WTC11 (cell line): ENCODE data around the gene GLS. TPM values are rescaled to one million over a fixed set of nuclear protein-coding genes. Genes with fewer than 3 reads are reported as not detected.
A peak's percentile ranks its signal among the peaks of the same experiment; 100 is the strongest.

Experiments
- ATAC-seq: fragments of 200-7000 bp; cut with Tn5 transposase; 2 replicates; pipeline ENCODE4 v1.10.0; 2021; ENCODE audit warnings: mild to moderate bottlenecking, moderate library complexity
- CTCF ChIA-PET: fragments of 300-600 bp; sonication (Branson Sonifier 250); formaldehyde crosslinking; loops from one replicate; lab custom pipeline; 2021; ENCODE audit warnings: antibody characterized with exemption; lab: Charles Lee
- POLR2A ChIA-PET: fragments of 350-600 bp; sonication (Branson Sonifier 250); formaldehyde crosslinking; loops from one replicate; lab custom pipeline; 2021; ENCODE audit warnings: antibody characterized with exemption; lab: Charles Lee
- DNase-seq: peaks from one replicate; pipeline ENCODE4 v3.0.0; 2021; ENCODE audit warnings: low spot score
- H3K27ac Mint-ChIP-seq: 2 replicates; pipeline ENCODE4 v1.8.0; 2021; ENCODE audit warnings: mixed read lengths
- H3K27me3 Mint-ChIP-seq: 2 replicates; pipeline ENCODE4 v1.8.0; 2021; ENCODE audit warnings: low read depth, mild to moderate bottlenecking, moderate library complexity, mixed read lengths
- H3K36me3 Mint-ChIP-seq: 2 replicates; pipeline ENCODE4 v1.8.0; 2021; ENCODE audit warnings: mixed read lengths
- H3K4me1 Mint-ChIP-seq: 2 replicates; pipeline ENCODE4 v1.8.0; 2022; ENCODE audit warnings: mixed read lengths
- H3K4me3 Mint-ChIP-seq: 2 replicates; pipeline ENCODE4 v1.8.0; 2021; ENCODE audit warnings: mild to moderate bottlenecking, moderate library complexity, mixed read lengths
- H3K9me3 Mint-ChIP-seq: 2 replicates; pipeline ENCODE4 v1.8.0; 2021; ENCODE audit warnings: mixed read lengths
- CREB1 ChIP-seq: sonication (generic); formaldehyde crosslinking; IDR thresholded peaks from 2 replicates; pipeline ENCODE4 v1.8.0; 2023; ENCODE audit warnings: mild to moderate bottlenecking, missing genetic modification reagents
- E2F1 ChIP-seq: sonication (generic); formaldehyde crosslinking; IDR thresholded peaks from 2 replicates; pipeline ENCODE4 v1.8.0; 2022; ENCODE audit warnings: mild to moderate bottlenecking, missing genetic modification reagents
- E2F5 ChIP-seq: sonication (generic); formaldehyde crosslinking; IDR thresholded peaks from 2 replicates; pipeline ENCODE4 v1.8.1; 2022; ENCODE audit warnings: mild to moderate bottlenecking, moderate library complexity, missing genetic modification reagents
- ETV6 ChIP-seq: sonication (generic); formaldehyde crosslinking; IDR thresholded peaks from 2 replicates; pipeline ENCODE4 v1.8.1; 2022; ENCODE audit warnings: mild to moderate bottlenecking, missing genetic modification reagents
- FOXJ3 ChIP-seq: sonication (generic); formaldehyde crosslinking; IDR thresholded peaks from 2 replicates; pipeline ENCODE4 v1.9.0; 2021; ENCODE audit warnings: missing genetic modification reagents, mild to moderate bottlenecking, borderline replicate concordance
- GTF2I ChIP-seq: fragments of 250-450 bp; sonication (Bioruptor Pico); conservative IDR thresholded peaks from 2 replicates; pipeline ENCODE4 v1.4.0; 2021; ENCODE audit warnings: mild to moderate bottlenecking
- HMGA2 ChIP-seq: fragments of 250-450 bp; sonication (Bioruptor Pico); IDR thresholded peaks from 2 replicates; pipeline ENCODE4 v1.4.0; 2021; ENCODE audit warnings: mild to moderate bottlenecking, moderate library complexity
- IRF1 ChIP-seq: sonication (generic); formaldehyde crosslinking; IDR thresholded peaks from 2 replicates; pipeline ENCODE4 v1.8.0; 2023; ENCODE audit warnings: missing genetic modification reagents
- IRF2 ChIP-seq: sonication (generic); formaldehyde crosslinking; IDR thresholded peaks from 2 replicates; pipeline ENCODE4 v1.8.0; 2022; ENCODE audit warnings: low read depth, missing genetic modification reagents, borderline replicate concordance
- JAZF1 ChIP-seq: fragments of 250-450 bp; sonication (Bioruptor Pico); IDR thresholded peaks from 2 replicates; pipeline ENCODE4 v1.9.0; 2021; ENCODE audit warnings: moderate library complexity, mild to moderate bottlenecking, inconsistent platforms
- MXD4 ChIP-seq: fragments of 250-450 bp; sonication (Bioruptor Pico); IDR thresholded peaks from 2 replicates; pipeline ENCODE4 v1.8.0; 2021; ENCODE audit warnings: mild to moderate bottlenecking, moderate library complexity, borderline replicate concordance
- NFATC4 ChIP-seq: fragments of 250-450 bp; sonication (Bioruptor Pico); IDR thresholded peaks from 2 replicates; pipeline ENCODE4 v1.9.0; 2021; ENCODE audit warnings: mild to moderate bottlenecking
- NR1H2 ChIP-seq: sonication (generic); formaldehyde crosslinking; IDR thresholded peaks from 2 replicates; pipeline ENCODE4 v1.9.0; 2021; ENCODE audit warnings: mild to moderate bottlenecking, moderate library complexity, missing genetic modification reagents
- ZBTB21 ChIP-seq: sonication (generic); formaldehyde crosslinking; IDR thresholded peaks from 2 replicates; pipeline ENCODE4 v1.8.1; 2023; ENCODE audit warnings: mild to moderate bottlenecking, missing genetic modification reagents, borderline replicate concordance
- ZNF121 ChIP-seq: sonication (generic); formaldehyde crosslinking; IDR thresholded peaks from 2 replicates; pipeline ENCODE4 v1.8.0; 2023; ENCODE audit warnings: missing genetic modification reagents
- ZNF512 ChIP-seq: sonication (generic); formaldehyde crosslinking; IDR thresholded peaks from 2 replicates; pipeline ENCODE4 v1.8.1; 2022; ENCODE audit warnings: missing genetic modification reagents, borderline replicate concordance
- total RNA-seq: library from RNA; stranded (reverse); gene quantifications from 3 replicates; pipeline ENCODE4 v1.2.3, GENCODE V29; 2021
- TF ChIP-seq, protein P1 (sequence below): sonication (generic); formaldehyde crosslinking; IDR thresholded peaks from 2 replicates; pipeline ENCODE4 v1.8.1; 2022; ENCODE audit warnings: mild to moderate bottlenecking, missing genetic modification reagents, moderate library complexity, borderline replicate concordance
- TF ChIP-seq, protein P2 (sequence below): fragments of 250-450 bp; sonication (Bioruptor Pico); IDR thresholded peaks from 2 replicates; pipeline ENCODE4 v1.9.0; 2021; ENCODE audit warnings: mild to moderate bottlenecking
- TF ChIP-seq, protein P3 (sequence below): sonication (generic); formaldehyde crosslinking; IDR thresholded peaks from 2 replicates; pipeline ENCODE4 v1.8.1; 2023; ENCODE audit warnings: mild to moderate bottlenecking, moderate library complexity, missing genetic modification reagents
- TF ChIP-seq, protein P4 (sequence below): sonication (generic); formaldehyde crosslinking; IDR thresholded peaks from 2 replicates; pipeline ENCODE4 v1.8.0; 2022; ENCODE audit warnings: mild to moderate bottlenecking, missing genetic modification reagents
- TF ChIP-seq, protein P5 (sequence below): sonication (generic); formaldehyde crosslinking; IDR thresholded peaks from 2 replicates; pipeline ENCODE4 v1.8.1; 2023; ENCODE audit warnings: mild to moderate bottlenecking, missing genetic modification reagents, moderate library complexity

GLS gene
- total RNA-seq, 1 experiment from 2014 or later, result 115 TPM

- no peak for TF ChIP-seq E2F5 (CRISPR knock-in tag)
- TF ChIP-seq FOXJ3, result no peak
- TF ChIP-seq, protein P1, sequence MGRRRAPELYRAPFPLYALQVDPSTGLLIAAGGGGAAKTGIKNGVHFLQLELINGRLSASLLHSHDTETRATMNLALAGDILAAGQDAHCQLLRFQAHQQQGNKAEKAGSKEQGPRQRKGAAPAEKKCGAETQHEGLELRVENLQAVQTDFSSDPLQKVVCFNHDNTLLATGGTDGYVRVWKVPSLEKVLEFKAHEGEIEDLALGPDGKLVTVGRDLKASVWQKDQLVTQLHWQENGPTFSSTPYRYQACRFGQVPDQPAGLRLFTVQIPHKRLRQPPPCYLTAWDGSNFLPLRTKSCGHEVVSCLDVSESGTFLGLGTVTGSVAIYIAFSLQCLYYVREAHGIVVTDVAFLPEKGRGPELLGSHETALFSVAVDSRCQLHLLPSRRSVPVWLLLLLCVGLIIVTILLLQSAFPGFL (CRISPR knock-in tag), result no peak
- no peak for TF ChIP-seq GTF2I
- TF ChIP-seq CREB1 (CRISPR knock-in tag), result no peak
- TF ChIP-seq, protein P2, sequence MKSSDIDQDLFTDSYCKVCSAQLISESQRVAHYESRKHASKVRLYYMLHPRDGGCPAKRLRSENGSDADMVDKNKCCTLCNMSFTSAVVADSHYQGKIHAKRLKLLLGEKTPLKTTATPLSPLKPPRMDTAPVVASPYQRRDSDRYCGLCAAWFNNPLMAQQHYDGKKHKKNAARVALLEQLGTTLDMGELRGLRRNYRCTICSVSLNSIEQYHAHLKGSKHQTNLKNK (CRISPR knock-in tag), result no peak
- no peak for TF ChIP-seq HMGA2
- no peak for TF ChIP-seq NR1H2
Measured at GRCh38 chr2:190932514-190932913, 51.9 kb downstream of the GLS start (continued).

GRCh38 chr2:190933361-190933760 lies 52.7 kb downstream of the GLS start:
- H3K4me3 Mint-ChIP-seq, result no peak overlapping the region
- CTCF ChIA-PET, result no interaction called here
- POLR2A ChIA-PET, result no interaction called here
- no peaks in the 10 kb centered on the region for H3K9me3 Mint-ChIP-seq
- H3K27me3 Mint-ChIP-seq, result no peaks in the 10 kb centered on the region
- ATAC-seq (no peak), DNase-seq (no peak)
- H3K27ac Mint-ChIP-seq, result no peak overlapping the region
- H3K4me1 Mint-ChIP-seq, result peaks cover 64% of the 10 kb centered on the region
- peaks cover 16% of the 10 kb centered on the region for H3K36me3 Mint-ChIP-seq
- TF ChIP-seq IRF1 (CRISPR knock-in tag) (no peak), IRF2 (CRISPR knock-in tag) (no peak), FOXJ3 (no peak)

DNA sequence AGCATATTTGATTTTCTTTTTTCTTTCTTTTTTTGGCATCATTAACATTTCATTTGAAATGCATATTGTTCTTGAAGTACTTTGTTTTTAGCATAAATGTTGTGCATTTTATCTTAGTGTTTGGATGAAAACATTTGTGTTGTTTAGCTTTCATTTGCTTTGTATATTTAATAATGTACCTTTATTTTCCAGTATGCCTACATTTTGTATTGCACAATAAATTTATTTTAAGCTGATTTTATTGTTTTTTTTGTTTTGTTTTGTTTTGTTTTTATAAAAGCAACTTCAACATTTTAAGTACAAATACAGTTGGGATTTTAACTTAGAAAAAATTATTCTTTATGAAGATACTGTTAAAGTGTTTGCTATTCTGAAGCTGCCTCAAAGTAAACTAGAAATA lies 54.4 kb downstream of the GLS start:
- DNase-seq, result no peak
- Mint-ChIP-seq H3K4me3 (peak overlapping the region; percentile 23; the same call in 1 of the 2 replicates), H3K9me3 (no peaks in the 10 kb centered on the region), H3K4me1 (peaks cover 71% of the 10 kb centered on the region), H3K27ac (no peak overlapping the region), H3K27me3 (no peaks in the 10 kb centered on the region), H3K36me3 (peaks cover 5% of the 10 kb centered on the region)
- POLR2A ChIA-PET, result no interaction called here
- CTCF ChIA-PET, result no interaction called here
- TF ChIP-seq MXD4, result no peak
- TF ChIP-seq ZBTB21 (CRISPR knock-in tag), result no peak
- TF ChIP-seq, protein P3, sequence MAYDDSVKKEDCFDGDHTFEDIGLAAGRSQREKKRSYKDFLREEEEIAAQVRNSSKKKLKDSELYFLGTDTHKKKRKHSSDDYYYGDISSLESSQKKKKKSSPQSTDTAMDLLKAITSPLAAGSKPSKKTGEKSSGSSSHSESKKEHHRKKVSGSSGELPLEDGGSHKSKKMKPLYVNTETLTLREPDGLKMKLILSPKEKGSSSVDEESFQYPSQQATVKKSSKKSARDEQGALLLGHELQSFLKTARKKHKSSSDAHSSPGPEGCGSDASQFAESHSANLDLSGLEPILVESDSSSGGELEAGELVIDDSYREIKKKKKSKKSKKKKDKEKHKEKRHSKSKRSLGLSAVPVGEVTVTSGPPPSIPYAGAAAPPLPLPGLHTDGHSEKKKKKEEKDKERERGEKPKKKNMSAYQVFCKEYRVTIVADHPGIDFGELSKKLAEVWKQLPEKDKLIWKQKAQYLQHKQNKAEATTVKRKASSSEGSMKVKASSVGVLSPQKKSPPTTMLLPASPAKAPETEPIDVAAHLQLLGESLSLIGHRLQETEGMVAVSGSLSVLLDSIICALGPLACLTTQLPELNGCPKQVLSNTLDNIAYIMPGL (CRISPR knock-in tag), result no peak
- TF ChIP-seq ETV6 (CRISPR knock-in tag), result no peak
- TF ChIP-seq CREB1 (CRISPR knock-in tag), result no peak
- no peak for ATAC-seq

GRCh38 chr2:190938771-190939335 lies 58.2 kb downstream of the GLS start:
- Mint-ChIP-seq H3K27ac (peak overlapping the region; percentile 85), H3K27me3 (no peaks in the 10 kb centered on the region), H3K9me3 (no peaks in the 10 kb centered on the region), H3K4me3 (no peak overlapping the region), H3K4me1 (peaks cover 52% of the 10 kb centered on the region), H3K36me3 (no peaks in the 10 kb centered on the region)
- ChIA-PET CTCF (interaction anchor here (0.6 kb wide), 1 partner anchor 8 kb away, joined by 3 read pairs; no protein-coding TSS in a partner anchor), POLR2A (no interaction called here)
- ATAC-seq (no peak), DNase-seq (no peak)
- TF ChIP-seq NFATC4 (CRISPR knock-in tag), result no peak
- TF ChIP-seq ZNF121, result no peak
- TF ChIP-seq, protein P4, sequence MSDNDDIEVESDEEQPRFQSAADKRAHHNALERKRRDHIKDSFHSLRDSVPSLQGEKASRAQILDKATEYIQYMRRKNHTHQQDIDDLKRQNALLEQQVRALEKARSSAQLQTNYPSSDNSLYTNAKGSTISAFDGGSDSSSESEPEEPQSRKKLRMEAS (CRISPR knock-in tag), result no peak
- TF ChIP-seq IRF2 (CRISPR knock-in tag), result no peak
- no peak for TF ChIP-seq ZNF512 (CRISPR knock-in tag)
- TF ChIP-seq, protein P5, sequence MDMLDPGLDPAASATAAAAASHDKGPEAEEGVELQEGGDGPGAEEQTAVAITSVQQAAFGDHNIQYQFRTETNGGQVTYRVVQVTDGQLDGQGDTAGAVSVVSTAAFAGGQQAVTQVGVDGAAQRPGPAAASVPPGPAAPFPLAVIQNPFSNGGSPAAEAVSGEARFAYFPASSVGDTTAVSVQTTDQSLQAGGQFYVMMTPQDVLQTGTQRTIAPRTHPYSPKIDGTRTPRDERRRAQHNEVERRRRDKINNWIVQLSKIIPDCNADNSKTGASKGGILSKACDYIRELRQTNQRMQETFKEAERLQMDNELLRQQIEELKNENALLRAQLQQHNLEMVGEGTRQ (CRISPR knock-in tag), result no peak
- TF ChIP-seq CREB1 (CRISPR knock-in tag), result no peak
- no peak for TF ChIP-seq E2F1 (CRISPR knock-in tag)
- no peak for TF ChIP-seq JAZF1 (CRISPR knock-in tag)
